Ascending aorta (tissue), 2 donors: Measurements from ENCODE around the gene LIN37. TPM values are rescaled to one million over a fixed set of nuclear protein-coding genes. Genes with fewer than 3 reads are reported as not detected.

Experiments
- DNase-seq, 2 donors: peaks; one replicate each; pipeline ENCODE4 v3.0.0-alpha.2; 2019; ENCODE audit warnings: low spot score in 2 of 2
- H3K27ac ChIP-seq, 2 donors: fragments of 200-600 bp; sonication (generic); one replicate each; pipeline ENCODE4 v1.5.1; 2016 to 2017; ENCODE audit warnings: mild to moderate bottlenecking in 1 of 2
- H3K27me3 ChIP-seq: fragments of 200-600 bp; sonication (generic); one replicate; pipeline ENCODE4 v1.5.1; 2017
- H3K36me3 ChIP-seq, 2 donors: fragments of 200-600 bp; sonication (generic); one replicate each; pipeline ENCODE4 v1.5.1; 2016
- H3K4me1 ChIP-seq, 2 donors: fragments of 200-600 bp; sonication (generic); one replicate each; pipeline ENCODE4 v1.5.1; 2016 to 2017; ENCODE audit warnings: mild to moderate bottlenecking in 1 of 2
- H3K4me3 ChIP-seq, 2 donors: fragments of 200-600 bp; sonication (generic); one replicate each; pipeline ENCODE4 v1.5.1; 2016 to 2017; ENCODE audit warnings: mild to moderate bottlenecking in 1 of 2
- H3K9me3 ChIP-seq, 2 donors: fragments of 200-600 bp; sonication (generic); one replicate each; pipeline ENCODE4 v1.5.1; 2016
- CTCF ChIP-seq, 3 experiments: fragments of 200-600 bp in 2 of 3; fragments of 450-650 bp in 1 of 3; sonication (generic) in 2 of 3; IDR thresholded peaks; one replicate each; pipeline ENCODE4 v1.5.1; 2016 to 2019; ENCODE audit warnings: antibody characterized with exemption in 3 of 3, mild to moderate bottlenecking in 1 of 3, moderate library complexity in 1 of 3
- intact Hi-C: fragments of 100-400 bp; cut with DNase I; formaldehyde crosslinking; loops from one replicate; pipeline ENCODE4 v1.15.1; 2023
- total RNA-seq: library from RNA; depleted of rRNA; stranded (reverse); fragments of >200 nt; gene quantifications from one replicate; pipeline ENCODE4 v1.1.0, GENCODE V29; 2016

Gene LIN37
- total RNA-seq, 1 donor from 2014 or later = 29.9 TPM

- Histone ChIP-seq H3K4me1 (peaks cover 4 to 30% of the 10 kb centered on the region in 2 donors), H3K27ac (no peak overlapping the region)
Measured at GRCh38 chr19:35751839-35752745, 3.7 kb downstream of the LIN37 start.

GRCh38 chr19:35752746-35753350 is 4.5 kb downstream of the LIN37 start:
- peaks cover 18 to 24% of the 10 kb centered on the region in 2 donors for H3K36me3 ChIP-seq
- peaks cover 7 to 29% of the 10 kb centered on the region in 2 donors for H3K4me1 ChIP-seq
- TF ChIP-seq CTCF (IDR thresholded peaks at IDR 0.05) = no peak
- DNase-seq = no peak
- no peaks in the 10 kb centered on the region for H3K27me3 ChIP-seq
- peak overlapping the region in 1 of 2 donors; percentile 99 for H3K27ac ChIP-seq
- no peak overlapping the region for H3K4me3 ChIP-seq
- no peaks in the 10 kb centered on the region for H3K9me3 ChIP-seq
- intact Hi-C loops = no loop called here

More at GRCh38 chr19:35751839-35752745, 3.7 kb downstream of the LIN37 start:
- Histone ChIP-seq H3K9me3 (no peaks in the 10 kb centered on the region), H3K4me3 (no peak overlapping the region), H3K27me3 (no peaks in the 10 kb centered on the region), H3K36me3 (peaks cover 18 to 24% of the 10 kb centered on the region in 2 donors)
- intact Hi-C loops = no loop called here
- no peak for DNase-seq
- no peak for TF ChIP-seq CTCF (IDR thresholded peaks at IDR 0.05)

- Histone ChIP-seq H3K9me3 (no peaks in the 10 kb centered on the region), H3K36me3 (peaks cover 18 to 24% of the 10 kb centered on the region in 2 donors), H3K4me3 (no peak overlapping the region), H3K4me1 (peaks cover 7 to 30% of the 10 kb centered on the region in 2 donors), H3K27ac (peak overlapping the region; percentile 99), H3K27me3 (no peaks in the 10 kb centered on the region)
- intact Hi-C loops = no loop called here
- TF ChIP-seq CTCF (IDR thresholded peaks at IDR 0.05) = no peak
- DNase-seq = no peak
Measured at GRCh38 chr19:35753634-35754369, 5.4 kb downstream of the LIN37 start.

GRCh38 chr19:35754370-35755130 is 6.2 kb downstream of the LIN37 start:
- intact Hi-C loops = loop anchor here (5.0 kb wide), 4 partner anchors 112 to 398 kb away; partner anchors contain the start of genes APLP1, COX7A1, ETV2 and RBM42
- Histone ChIP-seq H3K9me3 (no peaks in the 10 kb centered on the region), H3K4me1 (peaks cover 7 to 27% of the 10 kb centered on the region in 2 donors), H3K36me3 (peaks cover 18 to 24% of the 10 kb centered on the region in 2 donors), H3K4me3 (peak overlapping the region; percentile 53 to 85), H3K27ac (peak overlapping the region; percentile 99), H3K27me3 (no peaks in the 10 kb centered on the region)
- TF ChIP-seq CTCF (IDR thresholded peaks at IDR 0.05) = no peak
- DNase-seq = no peak

GRCh38 chr19:35755131-35755549 is 6.8 kb downstream of the LIN37 start:
- H3K4me1 ChIP-seq = peaks cover 7 to 24% of the 10 kb centered on the region in 2 donors
- TF ChIP-seq CTCF (IDR thresholded peaks at IDR 0.05) = no peak
- peak overlapping the region; percentile 99 for H3K27ac ChIP-seq

More at GRCh38 chr19:35755131-35755549, 6.8 kb downstream of the LIN37 start:
- Histone ChIP-seq H3K27me3 (no peaks in the 10 kb centered on the region), H3K9me3 (no peaks in the 10 kb centered on the region), H3K4me3 (peak overlapping the region; percentile 53 to 85), H3K36me3 (peaks cover 18 to 24% of the 10 kb centered on the region in 2 donors)
- DNase-seq = no peak
- intact Hi-C loops = loop anchor here (5.0 kb wide), 4 partner anchors 112 to 397 kb away; partner anchors contain the start of genes APLP1, COX7A1, ETV2 and RBM42
